ENCODE data around the gene CSE1L. TPM values are rescaled to one million over a fixed set of nuclear protein-coding genes. Genes with fewer than 3 reads are reported as not detected.
"Not testable (repeated sequence)": the region's sequence is repeated elsewhere in the genome, so short reads cannot be mapped to it uniquely, and the experiment has no call there.

Gene CSE1L
- total and polyA plus RNA-seq, 2 donors from 2014 or later: 32.4 to 39.6 TPM

GRCh38 chr20:49098136-49098535 is 52.0 kb downstream of the CSE1L start:
- H3K36me3 ChIP-seq (ENCODE audit: control insufficient read depth in 2 of 3, insufficient read depth in 3 of 3, low read length in 3 of 3): peaks cover 9 to 35% (median 23%) of the 10 kb centered on the region in 3 donors
- FAIRE-seq: no peak

GRCh38 chr20:49099011-49099410 is 52.9 kb downstream of the CSE1L start:
- no peak overlapping the region for H3K27ac ChIP-seq (ENCODE audit: low read depth in 2 of 2, low read length in 2 of 2)
- peaks cover 0 to 3% (median 0%) of the 10 kb centered on the region in 3 donors for H3K4me1 ChIP-seq (ENCODE audit: control insufficient read depth in 2 of 3, insufficient read depth in 2 of 3, low read depth in 1 of 3, low read length in 3 of 3)
- no peak for TF ChIP-seq CTCF (IDR thresholded peaks at IDR 0.05; ENCODE audit: borderline replicate concordance, extremely low read depth, insufficient read depth)
- no peak overlapping the region for H3K4me3 ChIP-seq (ENCODE audit: low read length in 3 of 3)
- H3K9me3 ChIP-seq (ENCODE audit: control insufficient read depth in 2 of 3, insufficient read depth in 1 of 3, low read length in 3 of 3): no peaks in the 10 kb centered on the region
- no peak for DNase-seq
- H3K36me3 ChIP-seq (ENCODE audit: control insufficient read depth in 2 of 3, insufficient read depth in 3 of 3, low read length in 3 of 3): peaks cover 7 to 33% (median 25%) of the 10 kb centered on the region in 3 donors
- no peaks in the 10 kb centered on the region for H3K27me3 ChIP-seq (ENCODE audit: control insufficient read depth, insufficient read depth, low read length)
- no peak for FAIRE-seq
- H3K9ac ChIP-seq (ENCODE audit: low read length in 3 of 3): no peak overlapping the region
- intact Hi-C loops (cut with DNase I): no loop called here

More at GRCh38 chr20:49098136-49098535, 52.0 kb downstream of the CSE1L start:
- no peak overlapping the region for H3K27ac ChIP-seq (ENCODE audit: low read depth in 2 of 2, low read length in 2 of 2)
- no peak for DNase-seq
- H3K27me3 ChIP-seq (ENCODE audit: control insufficient read depth, insufficient read depth, low read length): no peaks in the 10 kb centered on the region
- TF ChIP-seq CTCF (IDR thresholded peaks at IDR 0.05; ENCODE audit: borderline replicate concordance, extremely low read depth, insufficient read depth): no peak
- H3K9me3 ChIP-seq (ENCODE audit: control insufficient read depth in 2 of 3, insufficient read depth in 1 of 3, low read length in 3 of 3): no peaks in the 10 kb centered on the region
- H3K4me1 ChIP-seq (ENCODE audit: control insufficient read depth in 2 of 3, insufficient read depth in 2 of 3, low read depth in 1 of 3, low read length in 3 of 3): peaks cover 0 to 3% (median 0%) of the 10 kb centered on the region in 3 donors
- intact Hi-C loops (cut with DNase I): no loop called here
- H3K9ac ChIP-seq (ENCODE audit: low read length in 3 of 3): no peak overlapping the region
- H3K4me3 ChIP-seq (ENCODE audit: low read length in 3 of 3): no peak overlapping the region

- H3K36me3 ChIP-seq (ENCODE audit: control insufficient read depth in 2 of 3, insufficient read depth in 3 of 3, low read length in 3 of 3): peaks cover 7 to 23% (median 21%) of the 10 kb centered on the region in 3 donors
- FAIRE-seq; H3K27me3 ChIP-seq (ENCODE audit: control insufficient read depth, insufficient read depth, low read length); H3K4me1 ChIP-seq (ENCODE audit: control insufficient read depth in 2 of 3, insufficient read depth in 2 of 3, low read depth in 1 of 3, low read length in 3 of 3); H3K27ac ChIP-seq (ENCODE audit: low read depth in 2 of 2, low read length in 2 of 2); intact Hi-C loops (cut with DNase I); H3K9ac ChIP-seq (ENCODE audit: low read length in 3 of 3); DNase-seq; H3K9me3 ChIP-seq (ENCODE audit: control insufficient read depth in 2 of 3, insufficient read depth in 1 of 3, low read length in 3 of 3); H3K4me3 ChIP-seq (ENCODE audit: low read length in 3 of 3): not testable (repeated sequence)
These were observed 54.2 kb downstream of the CSE1L start for GRCh38 chr20:49100292-49100691.

- DNase-seq: peak in 2 of 5 donors; percentile 41 to 45
These were observed 54.9 kb downstream of the CSE1L start for GRCh38 chr20:49100972-49101371.

More at GRCh38 chr20:49100972-49101371, 54.9 kb downstream of the CSE1L start:
- Histone ChIP-seq H3K4me3 (ENCODE audit: low read length in 3 of 3) (peak overlapping the region in 1 of 3 donors; percentile 1), H3K9ac (ENCODE audit: low read length in 3 of 3) (no peak overlapping the region), H3K9me3 (ENCODE audit: control insufficient read depth in 2 of 3, insufficient read depth in 1 of 3, low read length in 3 of 3) (no peaks in the 10 kb centered on the region), H3K36me3 (ENCODE audit: control insufficient read depth in 2 of 3, insufficient read depth in 3 of 3, low read length in 3 of 3) (peaks cover 7 to 21% (median 19%) of the 10 kb centered on the region in 3 donors), H3K27ac (ENCODE audit: low read depth in 2 of 2, low read length in 2 of 2) (peak overlapping the region in 1 of 2 donors; percentile 24), H3K4me1 (ENCODE audit: control insufficient read depth in 2 of 3, insufficient read depth in 2 of 3, low read depth in 1 of 3, low read length in 3 of 3) (peaks cover 0 to 3% (median 0%) of the 10 kb centered on the region in 3 donors), H3K27me3 (ENCODE audit: control insufficient read depth, insufficient read depth, low read length) (no peaks in the 10 kb centered on the region)
- FAIRE-seq: no peak
- intact Hi-C loops (cut with DNase I): no loop called here
- no peak for TF ChIP-seq CTCF (IDR thresholded peaks at IDR 0.05; ENCODE audit: borderline replicate concordance, extremely low read depth, insufficient read depth)

All from kidney (tissue), 14 donors.